NCI-H1436 treated with DMSO at 0.1 percent for 48 hours (cell line): ENCODE measurements around the gene CCR5.

Source experiments
- DNase-seq: peaks from one replicate; lab custom pipeline; 2025; lab: John Stamatoyannopoulos, UW

CCR5 gene

DNA sequence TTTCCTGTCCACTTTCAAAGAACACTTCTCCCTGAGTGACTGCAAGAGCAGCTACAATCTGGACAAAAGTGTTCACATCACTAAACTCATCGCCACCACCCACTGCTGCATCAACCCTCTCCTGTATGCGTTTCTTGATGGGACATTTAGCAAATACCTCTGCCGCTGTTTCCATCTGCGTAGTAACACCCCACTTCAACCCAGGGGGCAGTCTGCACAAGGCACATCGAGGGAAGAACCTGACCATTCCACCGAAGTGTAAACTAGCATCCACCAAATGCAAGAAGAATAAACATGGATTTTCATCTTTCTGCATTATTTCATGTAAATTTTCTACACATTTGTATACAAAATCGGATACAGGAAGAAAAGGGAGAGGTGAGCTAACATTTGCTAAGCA lies 38.1 kb downstream of the CCR5 start:
- DNase-seq: no peak

DNA sequence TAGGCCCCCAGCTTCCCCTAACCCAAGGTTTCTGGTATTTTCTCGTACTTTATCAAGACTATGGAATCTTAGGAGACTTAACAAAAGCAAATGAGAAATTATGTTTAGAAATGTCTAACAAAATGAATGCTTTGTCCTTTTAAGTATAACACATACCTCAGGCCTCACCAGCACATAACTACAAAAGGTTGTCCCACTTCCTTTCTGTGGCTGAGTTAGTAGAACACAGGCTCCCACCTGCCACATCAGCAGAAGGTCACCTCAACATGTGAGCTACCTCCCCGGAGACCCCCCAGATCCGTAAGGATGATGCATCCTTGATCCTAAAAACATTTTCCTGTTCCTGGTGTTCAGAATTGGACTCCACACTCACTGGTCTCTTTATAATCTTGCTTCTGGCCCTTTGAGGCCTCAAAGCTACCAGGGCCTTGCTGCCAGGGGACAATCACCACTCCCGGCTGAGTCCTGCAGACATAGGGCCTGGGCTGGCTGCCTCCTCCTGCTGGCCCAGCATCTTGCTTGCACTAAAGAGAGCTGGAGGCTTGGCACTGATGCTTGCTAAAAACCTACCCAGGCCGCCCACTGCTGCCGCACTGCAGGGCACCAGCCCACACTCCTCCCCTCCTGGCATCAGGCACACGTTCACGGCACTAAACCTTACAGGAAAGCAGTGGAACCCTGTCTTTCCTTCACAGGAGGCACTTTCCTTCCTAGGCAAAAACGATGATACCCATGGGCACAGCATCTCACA lies 39.2 kb downstream of the CCR5 start:
- no peak for DNase-seq

GRCh38 chr3:46410669-46411068 lies 39.9 kb downstream of the CCR5 start:
- DNase-seq: no peak

GRCh38 chr3:46411271-46411670 lies 40.5 kb downstream of the CCR5 start:
- no peak for DNase-seq

GRCh38 chr3:46412786-46413298 lies 42.1 kb downstream of the CCR5 start:
- DNase-seq: no peak

- no peak for DNase-seq
Measured at GRCh38 chr3:46413951-46414350, 43.2 kb downstream of the CCR5 start.

GRCh38 chr3:46414739-46415138 lies 44.0 kb downstream of the CCR5 start:
- no peak for DNase-seq

DNA sequence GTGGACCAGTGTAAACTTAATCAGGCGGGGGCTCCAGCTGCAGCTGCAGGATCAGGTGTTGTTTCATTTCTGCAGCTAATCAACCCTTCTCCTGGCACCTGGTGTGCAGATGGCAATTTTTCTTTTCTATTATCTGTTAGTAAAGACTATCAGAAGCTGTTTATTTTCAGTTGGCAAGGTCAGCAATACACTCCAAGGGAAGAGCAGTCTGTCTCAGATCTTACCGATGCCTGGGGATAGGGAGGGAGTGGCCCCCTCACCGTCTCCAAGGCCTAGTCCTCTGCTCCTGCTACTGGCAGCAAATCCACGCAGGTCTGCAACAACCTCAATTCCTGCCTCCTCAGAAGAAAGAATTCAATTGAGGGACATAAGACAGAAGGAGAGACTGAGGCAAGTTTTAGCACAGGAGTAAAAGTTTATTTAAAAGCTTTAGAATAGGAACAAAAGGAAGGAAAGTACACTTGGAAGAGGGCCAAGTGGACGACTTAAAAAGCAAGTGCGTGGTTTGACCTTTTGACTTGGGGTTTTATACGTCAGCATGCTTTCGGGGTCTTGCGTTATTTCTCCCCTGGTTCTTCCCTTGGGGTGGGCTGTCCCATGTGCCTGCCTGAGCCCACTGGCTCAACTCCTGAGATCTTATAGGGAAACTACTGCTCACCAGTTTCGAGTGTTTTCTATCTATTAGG lies 45.5 kb downstream of the CCR5 start:
- DNase-seq: no peak

DNA sequence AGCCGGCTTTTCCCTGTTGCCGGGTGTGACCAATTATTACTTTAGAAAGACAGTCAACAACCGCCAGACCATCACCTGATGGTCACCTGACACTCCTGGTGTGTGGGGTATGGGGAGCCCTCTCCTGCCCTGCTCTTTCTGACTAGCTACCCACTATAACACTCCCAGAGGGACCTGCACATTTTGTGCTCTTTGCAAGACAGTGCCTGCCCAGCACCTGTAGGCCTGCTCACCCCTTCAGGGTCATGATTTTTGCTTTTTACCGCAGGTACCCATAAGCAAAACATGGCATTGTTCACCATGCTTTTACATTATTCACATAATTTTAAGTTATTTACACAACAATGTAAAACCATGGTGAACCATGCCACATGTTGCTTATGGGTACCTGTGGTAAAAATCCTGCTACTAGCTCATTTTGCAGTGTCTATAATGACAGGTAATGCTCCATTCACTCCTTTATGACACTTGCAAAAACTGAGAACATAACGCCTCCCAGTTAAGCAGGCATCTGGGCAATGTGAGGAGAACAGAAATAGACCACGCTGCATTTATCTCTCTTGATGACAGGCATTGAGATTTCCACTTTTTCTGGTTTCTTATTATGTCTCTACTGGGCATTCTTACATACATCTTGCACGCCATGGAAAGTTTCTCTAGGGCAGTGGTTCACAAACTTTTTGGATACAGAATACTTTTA lies 46.2 kb downstream of the CCR5 start:
- no peak for DNase-seq

GRCh38 chr3:46417841-46418611 lies 47.3 kb downstream of the CCR5 start:
- DNase-seq: no peak

GRCh38 chr3:46419816-46420215 lies 49.1 kb downstream of the CCR5 start:
- no peak for DNase-seq

GRCh38 chr3:46420931-46421330 lies 50.2 kb downstream of the CCR5 start:
- no peak for DNase-seq

- DNase-seq: no peak
Measured at GRCh38 chr3:46422617-46423016, 51.9 kb downstream of the CCR5 start.

DNA sequence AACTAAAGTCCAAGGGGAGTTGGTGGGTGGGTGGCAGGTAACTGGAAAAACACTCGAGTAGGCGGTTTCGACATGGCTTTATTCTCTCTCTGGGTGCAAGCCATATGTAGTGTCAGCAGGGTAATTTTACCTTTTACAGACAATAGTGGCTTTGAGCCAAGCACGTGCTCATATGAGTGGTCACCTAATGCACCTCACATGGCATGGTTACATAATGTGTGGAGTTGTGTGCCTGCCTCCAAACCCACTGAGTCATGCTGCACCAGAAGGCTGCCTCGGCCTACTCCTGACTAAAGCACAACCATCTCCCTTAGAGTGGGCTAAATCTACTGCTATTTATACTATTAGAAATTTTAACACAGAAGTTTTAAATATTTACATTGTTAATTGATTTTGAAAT lies 52.8 kb downstream of the CCR5 start:
- no peak for DNase-seq
